Retina (tissue), 1 donor: ENCODE data around the gene GSTM3.
"Not testable (repeated sequence)": the region's sequence is repeated elsewhere in the genome, so short reads cannot be mapped to it uniquely, and the experiment has no call there.

Experiments used
- DNase-seq: peaks from one replicate; pipeline ENCODE4 v3.0.0-alpha.2; 2016

GSTM3 gene

GRCh38 chr1:109691759-109692158 lies 49.1 kb downstream of the GSTM3 start:
- no peak for DNase-seq

GRCh38 chr1:109689844-109690405 lies 50.9 kb downstream of the GSTM3 start:
- DNase-seq: no peak

- peak; percentile 84 for DNase-seq
Observed at GRCh38 chr1:109687641-109688499, 53.0 kb downstream of the GSTM3 start, which contains the start of gene GSTM1. GSTM1 (plus strand) TSS chr1:109687817; CDS start chr1:109687874, 57 bp downstream.

GRCh38 chr1:109687109-109687508 lies 53.7 kb downstream of the GSTM3 start:
- DNase-seq: not testable (repeated sequence)

GRCh38 chr1:109685890-109686289 lies 54.9 kb downstream of the GSTM3 start:
- DNase-seq: not testable (repeated sequence)

GRCh38 chr1:109685399-109685798 lies 55.4 kb downstream of the GSTM3 start:
- DNase-seq: not testable (repeated sequence)

GRCh38 chr1:109684777-109685176 lies 56.1 kb downstream of the GSTM3 start:
- not testable (repeated sequence) for DNase-seq
